GF-D8 (cell line): ENCODE results near the gene PRR27.

Source experiments
- DNase-seq: peaks from one replicate; lab custom pipeline; 2025; lab: John Stamatoyannopoulos, UW

PRR27 gene

DNA sequence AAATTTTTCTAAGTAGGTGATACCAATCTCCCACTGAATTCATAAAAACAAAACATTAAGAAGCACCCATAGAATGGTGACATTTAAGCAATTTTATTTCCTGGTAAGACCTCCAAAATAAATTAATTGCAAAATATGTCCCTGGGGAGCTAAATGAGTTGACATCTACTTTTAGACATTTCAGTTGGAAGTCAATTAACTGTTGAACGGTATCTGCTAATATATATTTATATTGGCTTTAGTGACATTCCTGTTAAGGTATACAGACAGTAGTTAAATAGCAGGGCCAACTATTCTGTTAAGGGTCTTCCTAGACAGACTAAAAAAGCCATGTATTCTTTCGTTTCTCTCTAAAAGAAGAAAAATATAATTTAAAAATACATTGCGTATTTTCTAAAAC, at the start of gene PRR27:
Gene PRR27, plus strand, starts transcription at position 301 of the 400 bp plus-strand sequence. CDS start 139 bp downstream, outside the sequence.
- DNase-seq, result no peak

DNA sequence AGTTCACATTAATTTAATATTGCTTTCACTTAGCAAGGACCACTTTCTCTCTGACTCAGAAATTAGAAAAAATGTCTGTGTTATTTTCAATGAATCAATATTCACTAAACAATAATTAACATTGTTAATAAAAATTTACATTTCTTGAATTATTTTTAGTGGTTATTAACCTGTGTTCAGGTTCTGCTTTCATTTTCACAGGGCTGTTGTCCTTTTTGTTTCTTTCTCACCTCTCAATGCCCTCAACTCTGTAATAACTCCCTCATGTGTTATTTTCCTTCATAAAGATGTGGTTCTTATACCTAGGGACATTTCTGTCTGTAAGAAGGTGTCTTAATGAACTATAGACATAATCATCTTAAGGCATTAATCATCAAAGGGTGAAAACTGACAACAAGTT, 43.1 kb upstream of the PRR27 start:
- no peak for DNase-seq

DNA sequence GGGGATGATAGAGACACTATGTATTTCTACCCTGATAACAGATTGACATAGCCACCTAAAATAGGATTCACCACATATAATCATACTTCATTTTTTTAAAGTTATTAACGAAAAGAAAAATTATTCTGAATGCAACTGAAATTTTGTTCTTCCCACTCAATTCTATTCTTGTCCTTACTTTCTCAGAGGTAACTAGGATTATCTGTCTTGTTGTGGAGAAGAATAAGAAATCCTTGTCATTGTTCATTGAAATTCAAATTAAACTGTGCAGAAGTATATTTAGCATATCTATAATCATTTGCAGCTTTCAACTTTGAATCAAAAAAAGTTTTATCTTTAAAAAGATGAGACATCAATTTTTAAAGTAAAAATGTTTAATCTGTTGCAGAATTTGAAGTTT, 40.4 kb upstream of the PRR27 start:
- no peak for DNase-seq

GRCh38 chr4:70114096-70114495, 39.9 kb upstream of the PRR27 start:
- no peak for DNase-seq

GRCh38 chr4:70120323-70120722, 33.7 kb upstream of the PRR27 start:
- no peak for DNase-seq

DNA sequence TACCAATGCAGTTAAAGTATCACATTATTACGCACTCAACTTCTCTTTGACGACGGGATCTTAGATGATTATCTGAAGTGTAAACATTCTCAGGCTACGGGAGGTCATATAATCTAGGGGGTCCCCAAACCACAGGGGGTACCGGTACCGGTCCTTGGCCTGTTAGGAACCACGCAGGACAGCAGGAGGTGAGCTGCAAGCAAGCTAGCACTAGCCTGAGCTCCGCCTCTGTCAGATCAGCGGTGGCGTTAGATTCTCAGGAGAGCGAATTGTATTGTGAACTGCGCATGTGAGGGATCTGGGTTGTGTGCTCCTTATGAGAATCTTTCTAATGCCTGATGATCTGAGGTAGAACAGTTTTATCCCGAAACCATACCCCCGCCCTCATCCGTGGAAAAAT, 20.6 kb upstream of the PRR27 start:
- no peak for DNase-seq

DNA sequence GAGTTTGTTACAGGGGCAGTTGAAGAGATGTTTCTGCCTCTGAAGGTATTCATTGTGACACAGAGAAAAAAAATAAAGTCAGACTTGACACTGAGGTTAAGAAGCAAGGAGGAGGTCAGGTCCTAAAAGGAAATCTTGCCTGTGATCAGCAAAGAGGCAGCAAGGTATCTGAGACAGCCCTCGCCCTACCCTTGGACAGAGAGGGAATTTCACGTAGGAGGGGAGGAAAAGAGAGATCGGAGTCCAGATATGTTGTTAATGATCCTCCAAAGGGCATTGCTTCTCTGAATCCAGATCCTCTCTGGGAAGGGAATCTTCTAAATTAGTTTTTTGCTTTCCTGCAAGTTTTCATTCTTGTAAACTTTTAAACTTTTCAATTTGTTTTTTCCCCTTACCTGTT, 15.3 kb upstream of the PRR27 start:
- no peak for DNase-seq

- DNase-seq, result no peak
Observed at GRCh38 chr4:70151271-70151670, 2.8 kb upstream of the PRR27 start.

GRCh38 chr4:70152088-70152487, 1.9 kb upstream of the PRR27 start:
- DNase-seq, result no peak

DNA sequence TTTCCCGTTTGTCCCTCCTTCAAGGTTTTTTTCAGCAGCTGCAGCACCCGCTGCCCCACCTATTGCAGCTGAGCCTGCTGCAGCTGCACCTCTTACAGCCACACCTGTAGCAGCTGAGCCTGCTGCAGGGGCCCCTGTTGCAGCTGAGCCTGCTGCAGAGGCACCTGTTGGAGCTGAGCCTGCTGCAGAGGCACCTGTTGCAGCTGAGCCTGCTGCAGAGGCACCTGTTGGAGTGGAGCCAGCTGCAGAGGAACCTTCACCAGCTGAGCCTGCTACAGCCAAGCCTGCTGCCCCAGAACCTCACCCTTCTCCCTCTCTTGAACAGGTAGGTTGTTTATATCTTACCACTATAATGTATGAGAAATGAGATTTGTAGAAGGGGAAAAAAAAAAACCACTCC, 4.5 kb downstream of the PRR27 start:
- DNase-seq, result no peak

DNA sequence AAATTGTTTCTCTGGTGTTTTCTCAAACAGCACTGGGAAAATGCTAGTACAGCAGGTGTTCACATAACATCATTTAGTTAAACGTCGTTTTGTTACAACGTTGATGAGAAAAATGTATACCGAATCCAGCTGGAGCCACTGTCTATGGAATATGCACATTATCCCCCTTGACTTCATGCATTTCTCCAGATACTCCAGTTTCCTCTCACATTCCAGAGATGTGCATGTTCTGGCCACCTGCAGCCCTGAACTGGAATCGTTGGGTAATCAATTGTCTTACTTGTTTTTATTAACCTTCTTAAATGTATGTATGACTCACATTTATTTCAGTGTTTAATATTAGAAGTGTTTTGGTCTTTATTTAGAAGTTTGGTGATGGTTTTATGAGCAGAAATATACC, 23.1 kb downstream of the PRR27 start:
- DNase-seq, result no peak

GRCh38 chr4:70178075-70178660, 24.1 kb downstream of the PRR27 start:
- DNase-seq, result no peak

GRCh38 chr4:70179811-70180210, 25.8 kb downstream of the PRR27 start:
- no peak for DNase-seq

DNA sequence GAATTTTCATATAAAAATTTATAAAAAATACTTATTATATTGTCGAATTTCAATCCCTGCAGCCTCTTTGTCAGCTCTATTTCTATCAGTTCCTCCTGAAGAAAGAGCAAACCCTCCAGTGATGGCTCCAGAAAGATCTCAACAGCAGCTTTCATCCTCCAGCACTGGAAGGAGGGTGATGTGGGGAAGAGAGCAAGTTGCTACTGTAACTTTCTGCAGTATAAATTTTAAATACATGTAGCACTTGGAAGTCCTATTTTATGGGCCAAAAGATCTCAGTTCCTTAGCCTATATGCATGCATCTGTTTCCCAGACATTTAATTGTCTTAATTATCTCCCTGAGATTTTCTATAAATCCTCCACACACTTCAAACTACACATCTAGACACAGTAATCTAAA, 27.8 kb downstream of the PRR27 start:
- DNase-seq, result no peak

GRCh38 chr4:70182517-70183167, 28.6 kb downstream of the PRR27 start:
- DNase-seq, result no peak

- no peak for DNase-seq
Observed at GRCh38 chr4:70183168-70183939, 29.3 kb downstream of the PRR27 start.

DNA sequence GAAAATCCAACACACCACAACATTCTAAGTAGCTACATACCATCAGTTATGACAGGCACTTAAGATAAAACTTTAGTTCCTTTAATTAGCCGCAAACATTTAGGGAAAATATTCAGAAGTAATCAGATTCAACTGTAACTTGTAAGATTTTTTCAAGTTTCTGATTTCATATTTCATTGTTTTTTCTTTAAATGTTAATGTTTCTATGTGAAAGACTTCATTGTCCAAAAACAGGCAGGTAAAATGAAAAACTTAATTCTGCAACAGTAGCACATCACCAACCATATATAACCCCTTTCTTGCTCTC, 29.9 kb downstream of the PRR27 start:
- DNase-seq, result no peak

DNA sequence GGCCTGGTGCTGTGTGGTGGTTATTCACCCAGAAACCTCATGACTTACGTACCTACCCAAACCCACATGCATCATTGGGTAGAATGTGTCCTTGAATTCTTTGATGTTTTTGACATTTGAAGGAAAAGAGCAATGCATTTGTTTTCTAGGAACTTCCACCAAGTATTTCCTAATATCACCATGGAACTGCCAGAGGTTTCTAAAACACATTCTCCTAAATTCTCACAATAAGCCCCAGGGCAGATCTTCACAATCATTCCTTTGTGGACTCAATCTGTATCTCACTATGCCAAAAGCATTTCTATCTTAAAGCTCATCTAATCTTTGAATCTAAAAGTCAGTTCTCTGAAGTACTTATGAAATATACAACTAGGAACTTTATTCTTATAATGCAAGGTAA, 33.2 kb downstream of the PRR27 start:
- no peak for DNase-seq

DNA sequence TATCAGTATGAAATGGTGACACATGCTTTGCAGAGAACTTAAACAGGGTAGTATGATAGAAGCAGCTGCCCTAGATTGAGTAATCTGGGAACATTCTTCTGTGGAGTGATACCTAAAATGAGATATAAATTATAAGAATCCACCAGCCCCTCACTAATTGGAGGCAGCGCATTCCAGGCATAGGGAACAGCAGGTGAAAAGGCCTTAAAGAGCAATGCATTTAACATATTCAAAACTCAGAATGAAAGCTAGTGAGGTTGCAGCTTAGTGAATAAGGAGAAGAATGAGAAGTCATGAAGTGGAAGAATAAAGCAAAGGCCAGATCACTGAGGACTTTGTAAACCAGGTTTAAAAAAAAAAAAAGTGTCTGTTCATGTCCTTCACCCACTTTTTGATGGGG, 36.5 kb downstream of the PRR27 start:
- DNase-seq, result no peak

GRCh38 chr4:70191647-70192046, 37.6 kb downstream of the PRR27 start:
- no peak for DNase-seq

DNA sequence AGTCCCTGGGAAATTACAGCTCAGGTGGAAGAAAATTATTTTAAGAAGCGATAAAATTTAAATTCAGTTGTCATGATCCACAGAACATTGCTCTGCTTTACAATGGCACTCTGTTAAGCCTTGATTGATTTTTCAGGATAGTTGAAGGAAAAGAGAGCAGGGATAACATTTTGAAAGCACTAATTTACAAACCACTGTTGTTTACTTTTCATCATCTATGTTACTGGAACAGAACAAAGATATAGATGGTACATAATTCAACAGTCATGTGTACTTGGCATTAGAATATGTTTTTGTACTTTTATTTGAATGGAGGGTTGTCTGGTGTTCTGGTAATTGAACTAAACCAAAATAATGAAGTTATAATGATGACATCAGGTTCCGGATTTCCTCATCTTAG, 38.9 kb downstream of the PRR27 start:
- no peak for DNase-seq

DNA sequence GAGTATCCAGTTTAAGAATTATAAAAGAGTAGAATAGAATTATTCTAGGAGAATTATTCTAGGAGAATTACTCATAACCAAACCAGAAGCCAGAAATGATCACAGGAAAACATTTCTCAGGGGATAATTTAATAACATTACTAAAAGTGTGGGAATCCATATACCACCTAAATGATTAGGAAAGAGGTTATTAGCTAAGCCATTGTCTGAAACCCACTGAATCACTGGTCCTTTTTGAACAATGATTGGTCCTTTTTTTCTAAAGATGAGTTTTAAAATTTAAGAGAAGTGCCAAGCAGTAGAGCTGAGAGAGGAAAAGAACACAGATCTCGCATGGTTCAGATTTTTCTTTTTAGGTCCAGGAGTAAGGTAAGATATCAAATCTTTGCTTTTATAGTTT, 41.4 kb downstream of the PRR27 start, which contains the start of gene ODAM:
Gene ODAM, plus strand, starts transcription at position 301 of the 400 bp plus-strand sequence. CDS start 819 bp downstream, outside the sequence.
- no peak for DNase-seq

- DNase-seq, result no peak
Observed at GRCh38 chr4:70196857-70197256, 42.8 kb downstream of the PRR27 start.
